Measurements from ENCODE around the gene COPG1.

Gene COPG1

GRCh38 chr3:129315223-129315997 lies 66.0 kb downstream of the COPG1 start:
- no peak for DNase-seq

DNA sequence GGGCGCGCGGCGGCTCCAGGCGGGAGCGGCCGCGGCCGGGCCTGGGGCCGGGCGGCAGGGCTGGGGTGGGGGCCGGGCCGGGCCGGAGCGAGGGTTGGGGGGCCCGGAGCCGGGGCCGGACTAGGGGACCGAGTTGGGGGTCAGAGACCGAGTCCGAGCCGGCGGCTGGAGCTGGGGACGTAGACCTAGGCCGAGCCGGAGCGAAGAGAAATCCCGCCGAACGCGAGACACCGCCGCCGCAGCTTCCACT lies 66.5 kb downstream of the COPG1 start:
- no peak for DNase-seq

DNA sequence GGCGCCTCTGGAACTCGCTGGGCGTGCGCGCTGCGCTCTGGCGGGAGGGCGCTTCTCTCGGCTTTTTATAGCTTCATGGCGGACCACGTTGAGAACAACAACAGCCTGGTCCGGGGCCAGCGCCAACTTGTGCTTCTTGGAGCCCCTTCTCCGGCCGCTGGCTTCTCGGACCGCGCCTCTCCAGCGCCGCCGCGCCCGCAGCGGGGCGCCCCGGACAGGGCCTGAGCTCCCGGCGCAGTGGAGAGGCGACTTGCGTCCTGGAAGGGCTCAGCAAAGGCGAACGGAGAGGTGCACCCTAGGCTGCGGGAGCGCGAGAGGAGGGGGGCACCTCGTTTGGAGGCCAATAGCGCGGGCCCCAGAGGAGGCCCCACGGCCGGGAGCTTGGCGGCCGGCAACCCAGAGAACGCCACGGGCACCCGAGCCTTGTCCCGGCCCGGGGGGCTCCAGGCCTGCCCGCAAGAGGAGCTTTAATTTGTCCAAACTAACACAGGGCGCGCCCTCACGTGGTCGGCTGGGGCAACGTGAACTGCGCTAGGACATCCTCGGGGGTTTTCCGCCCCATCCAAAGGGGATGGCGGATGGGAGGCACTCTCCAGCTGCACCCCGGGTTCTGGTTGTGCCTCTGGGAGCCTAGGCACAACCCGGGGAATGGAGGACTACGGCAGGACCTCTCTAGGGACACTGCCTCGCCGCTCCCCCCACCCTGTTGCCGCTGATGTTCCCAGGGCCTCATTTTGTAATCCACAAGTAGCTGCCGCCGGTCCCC lies 67.0 kb downstream of the COPG1 start:
- peak; percentile 67 for DNase-seq

DNA sequence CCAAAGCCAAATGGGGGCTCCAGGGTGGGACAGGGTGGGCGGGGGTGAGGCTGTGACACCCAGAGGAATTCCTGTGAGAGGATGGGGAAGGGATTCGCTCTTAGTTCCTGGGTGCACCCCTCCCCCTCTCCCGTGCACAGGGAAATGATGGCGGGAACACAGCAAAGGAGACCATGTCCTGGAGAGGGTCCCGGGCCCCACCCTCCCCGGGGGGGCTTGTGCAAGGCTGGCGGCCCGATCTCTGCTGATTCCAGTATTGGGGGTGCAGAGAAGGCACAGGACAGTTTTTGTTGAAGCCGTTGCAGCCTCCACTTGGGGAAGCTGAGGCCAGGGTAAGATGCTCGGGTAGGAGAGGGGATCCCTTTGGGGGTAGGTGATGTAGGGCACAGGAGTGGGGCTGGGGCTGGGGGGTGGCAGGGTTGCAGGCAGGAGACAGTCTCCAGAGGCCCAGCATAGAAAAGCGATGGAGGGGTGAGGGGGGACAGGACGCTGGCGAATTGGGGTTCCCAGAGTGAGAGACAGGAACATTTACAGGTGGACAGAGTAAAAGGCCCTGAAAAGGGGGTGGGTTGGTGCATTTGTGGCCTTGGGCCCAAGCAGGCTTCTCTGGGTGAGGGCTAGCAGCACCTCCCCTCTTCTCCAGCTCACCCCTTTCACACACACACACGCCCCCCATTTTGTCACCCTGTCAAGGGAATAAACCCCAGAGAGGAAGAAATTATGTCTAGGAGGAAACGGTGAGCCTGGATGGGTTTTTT lies 67.8 kb downstream of the COPG1 start:
- DNase-seq, result no peak

DNA sequence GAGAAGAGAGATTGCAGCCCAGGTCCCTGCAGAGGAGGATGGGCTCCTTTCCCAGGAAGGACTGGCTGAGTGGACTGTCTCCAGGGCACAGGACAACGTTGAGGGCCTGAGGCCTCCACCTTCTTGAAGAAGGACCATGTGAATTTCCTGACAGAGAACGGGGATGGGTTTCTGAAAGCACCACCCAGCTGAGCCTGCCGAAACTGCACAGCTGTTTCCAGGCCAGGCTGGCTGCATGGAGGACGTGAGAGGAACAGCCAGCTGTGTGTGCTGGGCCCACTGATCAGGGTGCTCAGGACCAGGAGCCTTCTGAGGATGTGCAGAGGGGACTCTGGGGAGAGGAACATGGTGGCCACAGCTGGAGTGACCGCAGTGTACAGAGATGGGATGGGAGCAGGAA lies 68.4 kb downstream of the COPG1 start:
- DNase-seq, result no peak

DNA sequence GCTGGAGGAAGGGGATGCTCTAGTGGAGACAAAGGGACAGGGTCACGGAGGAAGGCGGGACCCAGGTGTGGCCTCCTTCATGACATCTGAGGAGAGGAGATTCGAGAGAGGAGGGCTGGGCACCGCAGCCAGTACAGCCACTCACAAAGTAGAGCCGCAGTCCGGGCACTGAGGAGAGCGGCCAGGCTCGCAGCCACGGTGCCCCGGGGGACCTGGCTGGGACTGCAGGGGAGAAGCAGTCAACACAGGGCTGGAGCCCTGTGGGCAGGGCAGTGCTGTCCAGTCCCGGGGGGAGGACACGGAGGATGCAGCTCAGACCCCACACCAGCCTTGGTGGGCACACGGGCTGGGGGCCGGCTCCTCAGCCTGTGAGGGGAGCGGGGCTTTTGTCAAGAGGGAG lies 69.5 kb downstream of the COPG1 start:
- no peak for DNase-seq

DNA sequence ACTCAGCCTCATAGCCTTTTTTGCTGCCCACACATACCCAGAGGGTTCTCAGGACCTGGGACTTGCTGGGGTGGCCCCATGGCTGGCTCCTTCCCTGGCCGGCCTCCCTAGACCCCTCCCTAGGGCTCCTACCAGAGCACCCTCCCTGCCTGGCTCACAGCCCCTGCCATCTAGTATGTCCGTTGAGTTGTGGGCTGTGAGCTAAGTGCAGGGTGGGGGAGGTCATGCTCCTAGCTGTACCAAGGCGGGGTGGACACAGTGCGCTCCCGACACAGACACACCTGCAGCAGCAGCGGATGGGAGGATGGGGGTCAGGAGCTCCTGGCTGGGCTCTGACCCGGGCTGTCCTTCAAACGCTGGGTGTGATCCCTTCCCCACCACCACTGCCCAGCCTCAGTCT lies 70.9 kb downstream of the COPG1 start:
- DNase-seq, result no peak

DNA sequence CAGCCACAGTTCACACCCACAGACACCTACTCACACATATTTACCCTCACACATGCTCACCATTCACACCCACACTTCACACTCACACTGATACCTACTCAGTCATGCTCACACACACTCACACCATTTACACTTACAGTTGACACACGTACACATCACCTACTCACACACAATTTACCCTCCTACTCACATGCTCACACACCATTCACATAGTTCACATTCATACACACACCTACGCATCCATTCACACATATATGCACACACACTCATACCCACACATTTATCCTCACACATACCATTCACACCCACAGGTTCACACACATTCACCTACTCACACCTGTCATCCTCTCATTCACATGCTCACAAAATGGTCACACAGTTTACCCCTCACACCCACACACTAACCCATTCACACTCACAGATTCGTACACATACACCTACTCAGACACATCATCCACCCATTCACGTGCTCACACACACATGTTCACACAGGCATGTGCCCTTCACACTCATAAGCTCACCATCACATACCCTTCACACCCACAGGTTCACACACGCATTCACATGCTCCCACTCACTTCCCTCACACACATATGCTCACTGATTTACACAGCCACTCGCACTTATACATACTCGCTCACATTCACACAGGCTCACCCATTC lies 71.5 kb downstream of the COPG1 start:
- DNase-seq, result no peak

GRCh38 chr3:129321887-129322286 lies 72.5 kb downstream of the COPG1 start:
- DNase-seq, result no peak

GRCh38 chr3:129323651-129324294 lies 74.4 kb downstream of the COPG1 start:
- no peak for DNase-seq

- DNase-seq, result no peak
Observed at GRCh38 chr3:129324855-129325254, 75.4 kb downstream of the COPG1 start.

DNA sequence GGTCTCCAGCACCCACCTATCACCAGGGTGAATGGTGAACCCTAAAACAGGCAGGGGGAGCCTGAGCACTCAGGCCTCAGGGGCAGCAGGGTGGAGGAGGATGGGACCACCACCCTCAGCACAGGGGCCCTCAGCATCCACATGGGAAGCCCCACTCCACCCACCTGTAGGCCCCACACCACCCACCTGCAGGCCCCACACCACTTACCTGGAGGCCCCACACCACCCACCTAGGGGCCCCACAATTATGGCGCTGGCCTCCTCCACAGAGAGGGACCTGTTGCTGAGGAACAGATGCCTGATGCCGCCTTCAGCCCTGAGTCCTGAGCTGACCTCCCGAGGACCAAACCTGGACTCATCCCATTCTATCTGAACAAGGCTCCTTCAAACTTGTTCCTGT lies 76.0 kb downstream of the COPG1 start:
- no peak for DNase-seq

GRCh38 chr3:129326138-129326537 lies 76.7 kb downstream of the COPG1 start:
- DNase-seq, result no peak

GRCh38 chr3:129326595-129326994 lies 77.2 kb downstream of the COPG1 start:
- no peak for DNase-seq
